Spinal cord (tissue), 10 donors: ENCODE results near the gene HTR1D. TPM values are rescaled to one million over a fixed set of nuclear protein-coding genes. Genes with fewer than 3 reads are reported as not detected.
"Not testable (repeated sequence)": the region's sequence is repeated elsewhere in the genome, so short reads cannot be mapped to it uniquely, and the experiment has no call there.

Experiments used
- DNase-seq, 6 donors: peaks; one replicate each; pipeline versions ENCODE4 v3.0.0 to v3.0.0-alpha.2; 2013 to 2015; ENCODE audit warnings: low spot score in 6 of 6, low read depth in 4 of 6
- H3K27ac ChIP-seq: one replicate; pipeline ENCODE4 v1.5.1; 2013; ENCODE audit warnings: low read depth, low read length, control low read depth
- H3K27me3 ChIP-seq: one replicate; pipeline ENCODE4 v1.6.1; 2013; ENCODE audit warnings: low read length; ENCODE audit not compliant: control insufficient read depth, insufficient read depth
- H3K36me3 ChIP-seq: one replicate; pipeline ENCODE4 v1.6.1; 2013; ENCODE audit warnings: low read length; ENCODE audit not compliant: control insufficient read depth, insufficient read depth
- H3K4me1 ChIP-seq: one replicate; pipeline ENCODE4 v1.6.1; 2013; ENCODE audit warnings: low read length; ENCODE audit not compliant: control insufficient read depth, insufficient read depth
- H3K4me3 ChIP-seq: one replicate; pipeline ENCODE4 v1.5.1; 2013; ENCODE audit warnings: low read depth, low read length, control low read depth
- H3K9me3 ChIP-seq: one replicate; pipeline ENCODE4 v1.6.1; 2013; ENCODE audit warnings: low read length; ENCODE audit not compliant: control insufficient read depth, insufficient read depth
- WGBS: methylation state at CpG from one replicate; pipeline ENCODE4 v1.1.5; 2013; ENCODE audit warnings: missing lambda C conversion rate; ENCODE audit not compliant: insufficient coverage; 5-methylcytosine and 5-hydroxymethylcytosine counted together
- polyA plus RNA-seq, 2 donors: library from polyadenylated mRNA; unstranded; fragments of 120-200 nt; gene quantifications; one replicate each; pipeline ENCODE4 v1.2.1, GENCODE V29; 2013; ENCODE audit not compliant: insufficient read length in 2 of 2
- total RNA-seq, 2 donors: library from RNA; depleted of rRNA in 1 of 2; stranded (reverse); fragments of 120-200 nt in 1 of 2; fragments of >200 nt in 1 of 2; gene quantifications; one replicate each; pipeline versions ENCODE4 v1.2.3 to v1.2.4, GENCODE V29; 2013 to 2014
- donor health status: healthy.

HTR1D gene
- total and polyA plus RNA-seq, 4 donors, result 0.66 to 6.5 (median 3.7) TPM

DNA sequence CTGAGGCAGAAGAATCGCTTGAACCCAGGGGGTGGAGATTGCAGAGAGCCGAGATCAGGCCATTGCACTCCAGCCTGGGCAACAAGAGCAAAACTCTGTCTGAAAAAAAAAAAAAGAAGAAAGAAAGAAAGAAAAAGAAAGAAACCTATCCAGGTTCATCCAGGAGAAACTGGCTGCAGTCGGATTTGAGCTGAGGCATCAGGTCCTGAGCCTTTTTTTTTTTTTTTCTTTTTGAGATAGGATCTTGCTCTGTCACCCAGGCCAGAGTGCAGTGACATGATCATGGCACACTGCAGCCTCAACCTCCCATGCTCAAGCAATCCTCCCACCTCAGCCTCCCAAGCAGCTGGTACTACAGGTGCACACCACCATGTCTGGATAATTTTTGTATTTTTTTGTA lies 26.1 kb downstream of the HTR1D start:
- no peaks in the 10 kb centered on the region for H3K27me3 ChIP-seq
- WGBS, result 100% methylated on average over 3 of the region's 3 CpGs

DNA sequence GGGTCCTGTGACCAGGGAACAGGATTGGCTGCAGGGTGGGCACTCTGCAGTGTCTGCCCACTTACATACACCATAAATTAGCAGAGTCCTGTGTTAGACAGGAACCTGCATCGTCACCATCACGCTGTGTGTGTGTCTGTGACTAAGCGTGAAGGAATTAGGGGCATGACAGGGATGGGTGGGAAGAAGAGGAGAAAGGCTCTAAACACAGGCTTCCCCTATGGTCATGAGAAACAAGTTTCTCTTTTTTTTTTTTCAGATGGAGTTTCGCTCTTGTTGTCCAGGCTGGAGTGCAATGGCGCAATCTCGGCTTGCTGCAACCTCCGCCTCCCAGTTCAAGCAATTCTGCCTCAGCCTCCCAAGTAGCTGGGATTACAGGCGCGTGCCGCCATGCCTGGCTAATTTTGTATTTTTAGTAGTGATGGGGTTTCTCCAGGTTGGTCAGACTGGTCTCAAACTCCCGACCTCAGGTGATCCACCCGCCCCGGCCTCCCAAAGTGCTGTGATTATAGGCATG lies 28.3 kb downstream of the HTR1D start:
- H3K27me3 ChIP-seq, result not testable (repeated sequence)

More for the DNA sequence above, 26.1 kb downstream of the HTR1D start:
- H3K27ac ChIP-seq, result no peak overlapping the region
- no peak overlapping the region for H3K4me3 ChIP-seq
- H3K9me3 ChIP-seq, result no peaks in the 10 kb centered on the region
- H3K36me3 ChIP-seq, result peaks cover 7% of the 10 kb centered on the region
- no peaks in the 10 kb centered on the region for H3K4me1 ChIP-seq
- DNase-seq, result no peak

DNA sequence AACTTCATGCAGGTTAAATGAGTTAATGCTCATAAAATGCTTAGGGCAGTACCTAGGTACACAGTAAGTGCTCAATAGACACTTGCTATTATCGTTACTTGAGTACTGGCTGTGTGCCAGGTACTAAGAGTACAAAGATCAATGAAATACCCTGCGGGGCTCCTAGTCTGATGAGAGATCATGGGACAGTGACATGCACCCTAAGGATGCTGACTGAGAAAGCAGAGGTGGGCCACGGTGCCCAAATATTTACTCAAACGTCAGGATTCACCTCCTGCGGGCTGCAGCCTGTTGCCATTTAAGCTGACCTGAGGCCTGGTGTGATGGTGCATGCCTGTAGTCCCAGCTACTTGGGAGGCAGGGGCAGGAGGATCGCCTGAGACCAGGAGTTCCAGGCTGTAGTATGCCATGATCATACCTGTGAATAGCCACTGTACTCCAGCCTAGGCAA lies 28.8 kb downstream of the HTR1D start:
- Histone ChIP-seq H3K36me3 (peaks cover 5% of the 10 kb centered on the region), H3K9me3 (no peaks in the 10 kb centered on the region), H3K27me3 (no peaks in the 10 kb centered on the region), H3K4me3 (no peak overlapping the region), H3K4me1 (peaks cover 4% of the 10 kb centered on the region), H3K27ac (no peak overlapping the region)
- DNase-seq, result no peak
- 59% methylated on average over 5 of the region's 6 CpGs for WGBS

More for the DNA sequence above, 28.3 kb downstream of the HTR1D start:
- WGBS, result 97% methylated on average over 5 of the region's 13 CpGs
- not testable (repeated sequence) for H3K27ac ChIP-seq, DNase-seq, H3K4me1 ChIP-seq, H3K36me3 ChIP-seq, H3K9me3 ChIP-seq, H3K4me3 ChIP-seq

DNA sequence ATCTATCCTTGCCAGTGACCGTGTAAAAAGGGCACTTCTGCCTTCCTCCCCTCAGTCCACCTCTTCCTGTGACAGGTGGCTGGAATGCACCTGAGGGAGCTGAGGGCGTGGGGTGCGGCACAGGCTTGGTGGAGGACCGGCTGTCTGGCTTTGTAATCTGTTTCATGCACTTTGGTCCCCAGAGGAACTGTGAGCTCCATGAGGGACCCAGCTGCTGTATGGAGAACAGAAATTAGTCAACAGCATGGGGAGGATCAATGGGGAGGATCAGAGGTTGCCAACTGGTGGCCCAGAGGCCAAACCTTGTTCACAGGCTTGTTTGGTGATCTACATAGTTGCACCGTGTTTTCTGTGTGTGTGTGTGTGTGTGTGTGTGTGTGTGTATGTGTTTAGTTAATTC lies 29.7 kb downstream of the HTR1D start:
- Histone ChIP-seq H3K9me3 (no peaks in the 10 kb centered on the region), H3K27me3 (no peaks in the 10 kb centered on the region), H3K4me1 (peaks cover 4% of the 10 kb centered on the region), H3K27ac (no peak overlapping the region), H3K36me3 (no peaks in the 10 kb centered on the region), H3K4me3 (no peak overlapping the region)
- 91% methylated on average over 4 of the region's 5 CpGs for WGBS
- no peak for DNase-seq

DNA sequence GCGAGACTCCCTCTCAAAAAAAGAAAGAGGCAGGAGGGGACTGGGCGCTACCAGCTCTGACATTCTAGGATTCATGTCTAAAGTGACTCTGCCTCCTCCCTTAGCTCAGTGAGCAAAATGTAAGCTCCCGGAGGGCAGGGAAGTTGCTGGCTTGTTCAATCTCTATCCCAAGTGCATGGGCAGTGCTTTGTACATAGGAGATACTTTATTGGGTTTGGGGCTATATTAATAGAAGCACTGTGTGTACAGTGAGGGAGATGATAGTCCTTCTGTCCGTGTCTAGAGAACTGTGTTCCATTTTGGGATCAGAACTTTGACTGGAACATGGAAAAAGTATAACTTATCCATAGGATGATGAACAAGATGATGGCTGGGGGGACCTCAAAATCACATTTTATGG lies 31.9 kb downstream of the HTR1D start:
- WGBS, result 77% methylated on average over 4 of the region's 4 CpGs
- Histone ChIP-seq H3K36me3 (no peaks in the 10 kb centered on the region), H3K27ac (no peak overlapping the region), H3K4me1 (peaks cover 4% of the 10 kb centered on the region), H3K9me3 (no peaks in the 10 kb centered on the region), H3K4me3 (no peak overlapping the region), H3K27me3 (no peaks in the 10 kb centered on the region)
- no peak for DNase-seq

DNA sequence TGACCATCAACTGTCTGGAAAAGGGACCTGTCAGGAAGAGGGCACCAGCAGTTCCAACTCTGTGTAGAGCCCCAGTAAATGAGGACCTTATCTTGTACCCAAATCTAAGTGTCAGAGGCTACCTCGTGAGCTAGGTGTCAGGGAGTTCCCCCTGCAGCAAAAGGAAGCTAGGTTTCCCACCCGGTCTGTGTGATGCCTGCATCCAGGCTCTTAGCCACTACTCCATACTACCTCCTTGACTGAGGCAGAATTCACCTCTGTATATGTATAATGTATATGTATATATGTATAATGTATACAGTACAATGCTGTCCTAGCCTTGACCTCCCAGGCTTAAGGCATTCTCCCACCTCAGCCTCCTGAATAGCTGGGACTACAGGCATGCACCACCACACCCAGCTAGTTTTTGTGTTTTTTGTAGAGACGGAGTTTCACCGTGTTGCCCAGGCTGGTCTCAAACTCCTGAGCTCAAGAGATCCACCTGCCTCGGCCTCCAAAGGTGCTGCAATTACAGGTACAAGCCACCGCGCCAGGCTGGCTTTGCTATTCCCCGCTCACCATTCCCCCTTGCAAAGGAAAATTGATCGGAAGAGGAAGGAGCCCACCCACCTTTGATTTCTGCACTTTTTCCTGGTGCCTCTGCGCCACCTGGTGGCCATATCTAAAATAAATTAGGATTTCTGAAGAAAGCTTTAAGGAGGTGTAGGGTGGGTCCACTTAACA lies 32.9 kb downstream of the HTR1D start:
- no peaks in the 10 kb centered on the region for H3K9me3 ChIP-seq
- 56% methylated on average over 4 of the region's 10 CpGs for WGBS
- H3K4me1 ChIP-seq, result peaks cover 4% of the 10 kb centered on the region
- H3K27me3 ChIP-seq, result no peaks in the 10 kb centered on the region
- H3K36me3 ChIP-seq, result no peaks in the 10 kb centered on the region
- H3K27ac ChIP-seq, result no peak overlapping the region
- peak in 3 of 6 donors; percentile 57 to 94 (median 85) for DNase-seq
- H3K4me3 ChIP-seq, result peak overlapping the region; percentile 10

DNA sequence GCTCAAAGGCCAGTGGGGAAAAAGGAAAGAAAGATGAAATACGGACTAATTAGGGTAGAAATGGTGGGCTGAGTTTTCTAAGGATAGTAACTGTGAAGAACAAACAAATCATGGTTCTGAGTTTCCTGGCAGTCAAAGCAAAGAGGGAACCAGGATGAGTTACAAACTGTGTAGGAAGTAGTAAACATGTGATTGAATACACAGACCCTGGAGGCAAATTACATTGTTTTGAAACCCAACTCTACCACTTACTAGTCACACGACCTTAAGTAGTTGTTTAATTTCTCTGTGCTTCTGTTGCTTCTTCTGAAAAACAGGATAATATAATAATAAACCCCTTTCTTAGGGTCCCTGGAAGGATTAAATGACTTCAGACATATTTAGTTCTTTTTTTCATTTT lies 37.4 kb downstream of the HTR1D start:
- no peaks in the 10 kb centered on the region for H3K27me3 ChIP-seq
- 100% methylated on average over 1 of the region's 2 CpGs for WGBS
- peaks cover 17% of the 10 kb centered on the region for H3K4me1 ChIP-seq
- no peaks in the 10 kb centered on the region for H3K9me3 ChIP-seq
- no peak overlapping the region for H3K27ac ChIP-seq
- no peaks in the 10 kb centered on the region for H3K36me3 ChIP-seq
- no peak overlapping the region for H3K4me3 ChIP-seq
- no peak for DNase-seq

DNA sequence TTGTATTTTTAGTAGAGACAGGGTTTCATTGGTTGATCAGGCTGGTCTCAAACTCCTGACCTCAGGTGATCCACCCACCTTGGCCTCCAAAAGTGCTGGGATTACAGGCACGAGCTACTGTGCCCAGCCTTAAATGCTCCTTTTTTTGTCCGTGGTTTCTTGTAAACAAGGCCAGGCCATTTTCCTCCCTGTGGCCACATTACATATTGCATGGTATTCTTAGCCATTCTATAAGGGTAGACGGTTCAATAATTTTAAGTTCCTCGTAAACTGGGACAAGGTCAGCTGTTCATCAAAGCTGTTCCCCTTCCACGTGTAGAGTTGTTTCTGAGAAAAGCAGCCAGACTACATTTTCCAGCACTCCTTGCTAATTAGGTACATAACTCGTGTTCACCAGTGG lies 38.4 kb downstream of the HTR1D start:
- 67% methylated on average over 1 of the region's 6 CpGs for WGBS
- Histone ChIP-seq H3K27ac (no peak overlapping the region), H3K4me3 (no peak overlapping the region), H3K4me1 (peaks cover 13% of the 10 kb centered on the region), H3K9me3 (no peaks in the 10 kb centered on the region), H3K27me3 (no peaks in the 10 kb centered on the region), H3K36me3 (no peaks in the 10 kb centered on the region)
- DNase-seq, result peak in 2 of 6 donors; percentile 17 to 47

DNA sequence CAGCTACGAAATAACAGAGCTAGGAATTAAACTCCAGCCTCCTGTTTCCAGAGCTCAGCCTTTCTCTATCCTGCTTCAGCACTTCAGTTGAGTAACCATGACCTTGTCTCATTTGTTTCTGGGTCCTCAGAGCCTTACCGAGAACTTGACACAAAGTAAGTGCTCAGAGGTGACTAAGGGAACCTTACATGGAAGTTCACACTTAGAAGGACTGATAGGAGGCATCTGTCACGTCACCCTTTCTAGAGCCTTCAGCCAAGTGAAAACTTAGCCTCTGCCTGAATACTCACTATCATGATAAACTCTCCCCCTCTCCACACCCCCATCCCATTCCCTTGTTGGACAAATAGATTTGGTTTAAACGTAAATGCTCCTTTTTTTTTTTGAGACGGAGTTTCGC lies 38.9 kb downstream of the HTR1D start:
- Histone ChIP-seq H3K4me3 (no peak overlapping the region), H3K36me3 (no peaks in the 10 kb centered on the region), H3K4me1 (peaks cover 13% of the 10 kb centered on the region), H3K9me3 (no peaks in the 10 kb centered on the region), H3K27me3 (no peaks in the 10 kb centered on the region), H3K27ac (no peak overlapping the region)
- WGBS, result 90% methylated on average over 4 of the region's 6 CpGs
- DNase-seq, result no peak
